HEK293 (cell line): ENCODE results near the gene CSTA.
A peak's percentile ranks its signal among the peaks of the same experiment; 100 is the strongest.
"Not testable (repeated sequence)": the region's sequence is repeated elsewhere in the genome, so short reads cannot be mapped to it uniquely, and the experiment has no call there.

Experiments used
- CTCF ChIA-PET: fragments of 350-600 bp; formaldehyde crosslinking; extraction: SDS; loops from one replicate; lab custom pipeline; 2021; ENCODE audit warnings: antibody characterized with exemption; lab: Yijun Ruan, JAX
- POLR2A ChIA-PET: fragments of 300-600 bp; formaldehyde crosslinking; extraction: SDS; loops from one replicate; lab custom pipeline; 2020; ENCODE audit warnings: antibody characterized with exemption, inconsistent platforms; lab: Yijun Ruan, JAX
- H3K27ac ChIP-seq: fragments of 200-500 bp; sonication (Bioruptor generic); 2 replicates; pipeline ENCODE4 v1.5.1; 2014; ENCODE audit warnings: low read depth, low read length, control low read depth, inconsistent platforms; ENCODE audit errors: extremely low read depth
- H3K36me3 ChIP-seq, 2 experiments: fragments of 200-500 bp in 1 of 2; sonication (Bioruptor generic) in 1 of 2; 1 replicate in 1 of 2; 2 replicates in 1 of 2; pipeline ENCODE4 v1.5.1; 2014 to 2017; ENCODE audit warnings: inconsistent platforms in 2 of 2, low read length in 2 of 2; ENCODE audit not compliant: control insufficient read depth in 2 of 2, insufficient read depth in 1 of 2
- H3K4me1 ChIP-seq: fragments of 200-500 bp; sonication (Bioruptor generic); 2 replicates; pipeline ENCODE4 v1.5.1; 2014; ENCODE audit warnings: mild to moderate bottlenecking, low read length, inconsistent platforms; ENCODE audit not compliant: control insufficient read depth, insufficient read depth
- H3K4me3 ChIP-seq: 2 replicates; pipeline ENCODE4 v1.5.1; 2011; ENCODE audit warnings: low read depth, mild to moderate bottlenecking, control low read depth, low read length, moderate library complexity
- H3K9me3 ChIP-seq: fragments of 200-500 bp; sonication (Bioruptor generic); 2 replicates; pipeline ENCODE4 v1.5.1; 2014; ENCODE audit warnings: low read depth, low read length, inconsistent platforms; ENCODE audit not compliant: control insufficient read depth, insufficient read depth
- SCRT2 ChIP-seq: fragments of 450-650 bp; formaldehyde crosslinking; IDR thresholded peaks from 2 replicates; pipeline ENCODE4 v1.5.1; 2016; ENCODE audit warnings: missing biosample characterization, missing genetic modification characterization
- ZBTB11 ChIP-seq: fragments of 450-650 bp; formaldehyde crosslinking; conservative IDR thresholded peaks from 2 replicates; pipeline ENCODE4 v1.5.1; 2016; ENCODE audit warnings: low read depth, missing biosample characterization, missing genetic modification characterization
- ZBTB48 ChIP-seq: fragments of 450-650 bp; formaldehyde crosslinking; IDR thresholded peaks from 2 replicates; pipeline ENCODE4 v1.5.1; 2016; ENCODE audit warnings: missing biosample characterization, missing genetic modification characterization
- ZBTB8A ChIP-seq: fragments of 450-650 bp; formaldehyde crosslinking; IDR thresholded peaks from 2 replicates; pipeline ENCODE4 v1.5.1; 2016; ENCODE audit warnings: missing biosample characterization, missing genetic modification characterization
- ZNF140 ChIP-seq: fragments of 450-650 bp; formaldehyde crosslinking; IDR thresholded peaks from 2 replicates; pipeline ENCODE4 v1.5.1; 2016; ENCODE audit warnings: missing biosample characterization, missing genetic modification characterization
- ZNF394 ChIP-seq: fragments of 450-650 bp; formaldehyde crosslinking; IDR thresholded peaks from 2 replicates; pipeline ENCODE4 v1.5.1; 2016; ENCODE audit warnings: missing biosample characterization, missing genetic modification characterization, mild to moderate bottlenecking, moderate library complexity, borderline replicate concordance
- ZNF426 ChIP-seq: fragments of 450-650 bp; formaldehyde crosslinking; IDR thresholded peaks from 2 replicates; pipeline ENCODE4 v1.5.1; 2017; ENCODE audit warnings: missing biosample characterization, missing genetic modification characterization, mild to moderate bottlenecking, inconsistent platforms, moderate library complexity
- ZNF518A ChIP-seq: fragments of 450-650 bp; formaldehyde crosslinking; conservative IDR thresholded peaks from 2 replicates; pipeline ENCODE4 v1.5.1; 2016; ENCODE audit warnings: low read depth, missing biosample characterization, missing genetic modification characterization
- ZNF555 ChIP-seq: fragments of 450-650 bp; formaldehyde crosslinking; conservative IDR thresholded peaks from 2 replicates; pipeline ENCODE4 v1.5.1; 2017; ENCODE audit warnings: missing biosample characterization, mild to moderate bottlenecking, missing genetic modification characterization, inconsistent platforms
- ZNF558 ChIP-seq: fragments of 450-650 bp; formaldehyde crosslinking; IDR thresholded peaks from 2 replicates; pipeline ENCODE4 v1.5.1; 2016; ENCODE audit warnings: missing biosample characterization, missing genetic modification characterization
- ZNF623 ChIP-seq: fragments of 450-650 bp; formaldehyde crosslinking; IDR thresholded peaks from 2 replicates; pipeline ENCODE4 v1.5.1; 2016; ENCODE audit warnings: missing biosample characterization, missing genetic modification characterization
- ZNF664 ChIP-seq: fragments of 450-650 bp; formaldehyde crosslinking; IDR thresholded peaks from 2 replicates; pipeline ENCODE4 v1.5.1; 2016; ENCODE audit warnings: missing biosample characterization, missing genetic modification characterization

The CSTA gene

GRCh38 chr3:122365582-122366378, 40.7 kb downstream of the CSTA start:
- H3K4me3 ChIP-seq, H3K27ac ChIP-seq, POLR2A ChIA-PET, H3K4me1 ChIP-seq: not testable (repeated sequence)
- peaks cover 14 to 68% of the 10 kb centered on the region in 2 experiments for H3K36me3 ChIP-seq
- TF ChIP-seq ZNF426 (tag by site-specific recombination) = peak; percentile 59
- peak; percentile 50 for TF ChIP-seq ZNF555 (tag by site-specific recombination)
- TF ChIP-seq ZNF518A (tag by site-specific recombination) = peak; percentile 75
- TF ChIP-seq ZNF140 (tag by site-specific recombination) = peak; percentile 47; the same call in 1 of the 2 replicates
- TF ChIP-seq ZBTB11 (tag by site-specific recombination) = peak; percentile 53
- TF ChIP-seq ZNF623 = peak; percentile 62
- TF ChIP-seq ZNF558 = 0 out of 2 replicates have a peak, but pooled peaks have one; percentile 19
- TF ChIP-seq ZNF664 (tag by site-specific recombination) = peak; percentile 13; the same call in 1 of the 2 replicates
- peak; percentile 85; the same call in 1 of the 2 replicates for TF ChIP-seq ZNF394 (tag by site-specific recombination)
- TF ChIP-seq, all 188 proteins: peak for 9; not testable (repeated sequence) for 179
- CTCF ChIA-PET = interaction anchor here (0.7 to 1.3 kb wide), 2 partner anchors 27 to 76 kb away, joined by 4 read pairs; no protein-coding TSS in a partner anchor
- H3K9me3 ChIP-seq = not testable (repeated sequence)

- CTCF ChIA-PET = no interaction called here
- Histone ChIP-seq H3K4me1 (no peaks in the 10 kb centered on the region), H3K27ac (no peak overlapping the region), H3K9me3 (no peaks in the 10 kb centered on the region), H3K36me3 (peaks cover 14 to 68% of the 10 kb centered on the region in 2 experiments), H3K4me3 (no peak overlapping the region)
- POLR2A ChIA-PET = no interaction called here
- TF ChIP-seq ZBTB48 (tag by site-specific recombination) = no peak
- no peak for TF ChIP-seq SCRT2 (tag by site-specific recombination)
- no peak for TF ChIP-seq ZBTB8A (tag by site-specific recombination)
Observed at GRCh38 chr3:122366379-122366749, 41.3 kb downstream of the CSTA start.
